CD1c-positive myeloid dendritic cell (primary cell): ENCODE data around the gene EEF1E1.

Experiments used
- DNase-seq: peaks from one replicate; pipeline ENCODE4 v3.0.0-alpha.2; 2016; ENCODE audit errors: extremely low spot score

Gene EEF1E1

DNA sequence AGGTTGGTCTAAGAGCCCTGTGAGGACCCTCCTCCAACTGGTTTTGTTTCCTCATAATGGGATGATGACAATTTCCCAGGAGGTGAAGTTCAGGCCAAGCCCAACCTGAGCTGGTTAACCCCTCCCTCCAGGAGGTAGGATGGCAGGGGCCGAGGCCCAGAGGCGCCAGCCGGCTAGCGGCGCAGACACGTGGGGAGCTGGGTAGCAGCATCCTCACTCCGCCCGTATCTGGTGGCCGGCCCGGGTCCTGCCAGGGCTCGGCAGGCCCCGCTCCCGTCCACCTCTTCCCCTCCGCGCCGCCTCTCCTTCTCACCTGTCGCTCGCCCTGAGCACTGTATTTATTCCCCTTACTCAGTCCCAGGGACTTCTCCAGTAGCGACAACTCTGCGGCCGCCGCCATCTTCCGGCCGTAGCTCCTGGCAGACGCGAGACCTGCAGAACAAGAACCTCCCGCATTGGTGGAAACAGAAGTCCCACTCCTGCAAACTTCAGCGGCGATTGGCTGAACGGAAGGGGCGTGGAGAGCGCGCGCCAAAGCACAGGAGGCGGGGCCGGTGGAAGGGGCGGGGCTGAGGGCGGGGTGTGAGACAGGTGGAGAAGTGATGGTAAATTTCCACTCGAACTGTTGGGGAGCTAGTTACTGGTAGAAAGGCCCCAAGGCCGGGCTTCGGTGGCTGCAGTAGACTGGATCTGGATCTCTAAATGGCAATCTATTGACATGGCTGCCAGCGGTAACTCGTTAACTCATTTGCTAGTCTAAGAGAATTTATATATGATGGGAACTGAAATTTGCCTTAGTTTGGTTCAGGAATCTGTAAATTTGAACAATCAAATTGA, at the start of gene EEF1E1:
EEF1E1 (minus strand) TSS at position 427 of the 837 bp plus-strand sequence; CDS start at position 400, 27 bp downstream.
- DNase-seq: peak; percentile 96

DNA sequence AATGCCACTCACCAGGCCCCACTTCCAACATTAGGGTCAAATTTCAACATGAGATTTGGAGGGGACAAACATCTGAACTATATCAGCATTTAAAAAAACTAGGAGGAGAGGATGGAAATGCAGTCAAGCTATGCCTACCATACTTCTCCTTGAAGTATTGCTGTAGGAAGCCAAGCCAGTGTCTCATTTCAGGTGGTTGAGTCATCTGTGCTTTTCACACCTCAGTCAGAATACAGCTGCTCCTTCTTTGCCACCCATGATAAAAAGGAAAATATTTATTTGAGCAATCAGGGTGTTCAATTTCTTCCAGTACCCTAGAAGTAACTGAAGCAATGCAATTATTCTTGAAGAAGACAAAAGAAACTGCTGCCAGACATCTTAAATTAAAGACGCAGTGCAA, 47.0 kb upstream of the EEF1E1 start:
- DNase-seq: no peak

DNA sequence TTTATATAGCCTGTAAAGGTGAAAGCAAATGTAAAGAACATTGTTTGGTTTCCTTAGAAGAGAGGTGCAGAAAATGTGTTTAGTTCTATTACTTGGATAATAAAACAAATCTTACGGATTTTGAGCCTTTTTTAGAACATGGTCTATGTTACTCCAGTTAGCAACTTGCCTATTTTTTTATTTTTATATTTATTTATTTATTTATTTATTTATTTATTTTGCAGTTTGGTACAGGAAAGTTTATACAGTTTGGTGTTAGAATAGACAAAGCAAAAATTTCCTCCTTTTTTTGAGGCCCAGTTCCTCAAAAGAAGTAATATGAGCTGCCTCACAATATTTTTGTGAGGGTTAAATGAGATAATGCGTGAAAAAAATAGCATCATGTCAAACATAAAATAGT, 41.6 kb upstream of the EEF1E1 start:
- DNase-seq: no peak

DNA sequence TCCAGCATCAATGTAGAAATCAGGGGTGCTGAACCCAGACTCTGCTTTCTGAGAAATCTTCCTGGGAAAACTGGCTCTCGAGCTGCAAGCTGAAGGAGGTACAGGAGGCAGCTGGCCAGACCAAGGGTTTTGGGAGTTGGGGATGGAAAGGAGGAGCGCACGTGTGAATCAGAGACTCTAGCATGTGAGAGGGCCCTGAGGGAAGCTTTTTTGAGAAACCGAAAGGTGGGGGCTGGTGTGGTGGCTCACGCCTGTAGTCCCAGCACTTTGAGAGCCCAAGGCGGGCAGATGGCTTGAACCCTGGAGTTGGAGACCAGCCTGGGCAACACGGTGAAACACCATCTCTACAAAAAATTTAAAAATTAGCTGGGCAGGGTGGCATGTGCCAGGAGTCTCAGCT, 37.1 kb upstream of the EEF1E1 start:
- DNase-seq: no peak

DNA sequence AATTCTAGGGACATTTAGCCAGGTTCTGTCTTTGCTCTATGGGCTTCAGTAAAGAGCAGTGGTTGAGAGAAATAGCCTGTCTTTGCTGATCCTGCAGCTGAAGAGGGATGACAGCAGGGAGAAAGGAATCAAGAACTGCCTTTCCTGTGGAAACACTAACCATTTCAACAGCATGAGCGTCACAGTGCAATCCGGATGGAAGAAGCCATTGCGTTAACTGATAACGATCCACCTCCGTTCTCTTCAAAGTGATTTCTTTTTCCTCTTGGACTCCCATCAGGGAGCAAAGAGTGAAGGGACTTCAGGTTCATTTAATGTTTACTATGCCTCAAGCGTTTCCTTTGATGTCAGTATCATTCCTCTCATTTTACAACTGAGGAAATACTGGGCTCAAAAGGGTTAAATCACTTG, 35.2 kb upstream of the EEF1E1 start:
- DNase-seq: no peak

DNA sequence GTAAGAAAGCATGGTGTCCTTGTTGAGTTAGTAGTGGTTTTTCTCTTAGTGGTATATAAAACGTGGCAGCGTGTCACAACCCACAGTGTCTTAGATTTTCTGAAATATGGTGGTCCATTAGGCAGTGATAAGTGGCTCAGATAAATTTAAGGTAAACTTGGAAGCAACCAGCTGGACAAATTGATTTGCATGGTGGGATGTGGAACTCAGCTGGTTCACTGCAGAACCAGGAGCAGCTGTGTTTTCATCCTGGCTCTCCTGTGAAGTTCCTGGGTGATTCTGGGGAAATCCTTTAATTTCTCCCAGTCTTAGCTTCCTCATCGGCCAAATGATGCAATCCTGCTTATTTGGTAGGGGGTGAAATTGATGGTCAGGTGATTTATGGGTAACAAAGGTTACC, 32.9 kb upstream of the EEF1E1 start:
- no peak for DNase-seq

DNA sequence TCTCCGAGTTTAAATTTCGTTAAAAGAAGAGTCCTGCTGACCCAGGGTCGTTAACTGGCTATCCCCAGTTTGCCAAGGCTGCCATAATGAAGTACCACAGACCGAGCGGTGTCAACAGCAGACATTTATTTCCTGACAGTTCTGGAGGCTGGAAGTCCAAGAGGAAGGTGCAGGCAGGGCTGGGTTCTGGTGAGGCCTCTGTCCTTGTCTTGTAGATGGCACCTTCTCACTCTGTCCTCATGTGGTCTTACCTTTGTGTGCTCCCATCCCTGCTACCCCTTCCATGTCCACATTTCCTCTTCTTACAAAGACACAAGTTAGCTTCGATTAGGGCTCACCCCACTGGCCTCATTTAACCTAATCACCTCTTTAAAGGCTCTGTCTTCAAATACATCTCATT, 29.8 kb upstream of the EEF1E1 start:
- no peak for DNase-seq

DNA sequence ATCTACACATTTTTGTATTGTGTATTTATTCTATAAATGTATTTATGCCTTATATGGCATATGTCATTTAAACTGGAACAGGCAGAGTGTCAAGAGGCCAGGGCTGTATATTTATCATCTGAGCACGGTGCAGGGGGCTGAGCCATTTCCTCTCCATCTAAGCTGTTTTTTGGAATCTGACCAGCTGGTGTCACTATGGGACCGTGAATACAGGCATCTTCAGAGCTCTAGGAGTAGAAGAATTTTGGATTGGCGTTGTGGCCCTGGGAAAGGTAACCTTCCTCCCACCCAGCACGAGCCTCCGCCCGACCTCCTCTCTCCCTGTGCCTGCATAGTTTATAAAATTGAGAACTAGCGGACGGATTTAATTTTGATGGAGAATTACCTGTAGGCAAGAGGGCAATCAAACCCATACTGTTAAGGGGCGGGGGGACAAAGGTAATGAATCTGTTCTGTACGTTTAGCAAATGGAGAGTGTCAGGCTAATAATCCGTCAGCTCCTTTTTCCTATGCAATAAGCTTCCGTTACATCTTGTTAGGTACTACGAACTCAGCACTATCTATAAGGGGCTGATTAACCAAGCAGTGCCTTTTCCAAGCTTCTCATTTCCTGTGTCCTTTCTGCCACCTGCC, 29.0 kb upstream of the EEF1E1 start:
- DNase-seq: peak; percentile 72

DNA sequence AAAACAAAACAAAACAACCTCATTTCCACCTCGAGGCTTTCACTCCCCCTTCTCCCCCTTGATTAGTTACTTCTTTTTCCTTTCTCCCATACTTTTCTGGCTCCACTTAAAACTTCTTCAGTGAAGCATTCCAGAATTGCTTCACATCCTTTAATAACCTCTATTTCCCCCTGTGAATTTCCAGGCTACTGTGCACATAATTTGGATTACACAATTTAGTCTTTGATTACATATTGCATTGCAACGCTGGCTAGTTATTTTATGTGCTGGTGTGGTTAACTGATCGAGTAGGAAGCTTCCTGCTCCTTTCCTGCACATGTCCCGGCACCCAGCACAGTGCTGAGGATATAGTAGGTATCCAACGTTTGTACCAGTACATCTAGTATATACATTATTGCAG, 28.1 kb upstream of the EEF1E1 start:
- DNase-seq: no peak

DNA sequence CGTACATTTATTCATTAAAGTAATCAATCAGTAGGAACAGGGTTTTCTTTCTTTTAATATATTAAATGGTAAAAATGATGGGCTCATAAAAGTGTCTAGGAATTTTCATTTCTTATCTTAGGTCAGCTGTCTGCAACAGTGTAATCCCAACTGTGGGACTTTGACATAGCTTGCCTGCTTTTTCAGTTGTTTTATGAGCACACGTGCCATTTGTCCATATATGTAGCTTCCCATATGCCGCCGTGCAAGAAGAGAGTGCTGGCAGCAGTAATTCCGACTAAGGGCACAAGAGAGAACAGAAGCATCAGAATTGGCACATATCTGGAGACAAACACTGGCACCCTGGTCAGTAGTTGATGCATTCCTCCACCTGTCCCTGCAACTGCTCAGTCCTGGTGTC, 20.9 kb upstream of the EEF1E1 start:
- no peak for DNase-seq

DNA sequence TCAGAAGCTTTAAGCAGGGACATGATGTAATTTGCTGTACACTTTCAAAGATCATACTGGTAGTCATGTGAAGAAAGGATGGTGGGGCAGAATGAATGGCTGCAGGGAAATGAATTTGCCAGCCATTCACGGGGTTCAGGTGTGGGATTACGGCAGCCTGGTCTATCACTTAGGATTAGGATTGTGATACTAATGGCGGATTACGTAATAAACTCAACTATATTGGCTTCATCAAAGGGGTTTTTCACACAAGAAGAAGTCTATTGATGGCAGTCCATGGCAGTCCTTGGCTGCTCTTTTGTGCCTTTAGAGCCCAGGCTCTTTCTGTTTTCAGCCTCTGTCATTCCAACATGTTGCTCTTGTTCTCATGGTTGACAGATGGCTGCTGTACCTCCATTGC, 12.6 kb upstream of the EEF1E1 start:
- DNase-seq: no peak

DNA sequence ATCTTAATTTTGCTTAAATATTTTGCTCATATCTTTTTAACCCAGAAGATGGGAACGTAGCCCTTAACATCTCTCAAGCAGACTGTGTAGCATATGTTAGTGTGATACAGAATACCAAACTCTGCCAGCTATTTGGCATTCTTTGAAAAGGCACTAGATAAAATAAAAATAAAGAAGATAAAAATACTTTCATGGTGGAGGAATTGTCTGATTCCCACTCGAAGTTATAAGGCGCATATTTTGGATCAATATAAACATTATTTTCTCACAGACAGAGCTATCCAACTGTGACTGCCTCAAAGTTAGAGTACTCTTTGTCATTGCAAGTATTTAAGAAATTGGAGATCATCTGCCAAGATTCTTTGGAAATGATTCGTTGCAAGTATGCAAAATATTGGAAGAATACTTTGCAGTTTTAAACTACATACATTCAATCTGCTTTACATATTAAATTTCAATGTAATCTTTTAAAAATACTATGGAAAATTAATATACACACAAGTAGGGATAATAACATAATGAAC, 10.8 kb upstream of the EEF1E1 start:
- no peak for DNase-seq

DNA sequence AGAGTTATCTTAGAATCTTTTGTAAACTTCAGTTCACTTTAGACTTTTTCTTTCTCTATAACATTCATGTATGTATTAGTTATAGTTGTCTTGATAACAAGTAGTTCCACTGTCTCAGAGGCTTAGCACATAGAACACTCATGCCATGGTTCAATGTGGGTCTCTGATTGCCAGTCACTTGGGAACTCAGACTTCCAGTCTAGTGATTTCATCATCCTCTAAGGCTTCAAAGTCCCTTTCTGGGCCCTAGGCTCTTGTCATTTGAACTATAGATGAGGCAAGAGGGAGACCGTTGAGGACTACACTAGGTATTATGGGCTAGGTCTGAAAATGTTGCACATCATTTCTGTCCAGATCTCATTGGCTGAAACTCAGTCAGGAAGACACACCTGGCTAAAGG, 8.4 kb upstream of the EEF1E1 start:
- no peak for DNase-seq

DNA sequence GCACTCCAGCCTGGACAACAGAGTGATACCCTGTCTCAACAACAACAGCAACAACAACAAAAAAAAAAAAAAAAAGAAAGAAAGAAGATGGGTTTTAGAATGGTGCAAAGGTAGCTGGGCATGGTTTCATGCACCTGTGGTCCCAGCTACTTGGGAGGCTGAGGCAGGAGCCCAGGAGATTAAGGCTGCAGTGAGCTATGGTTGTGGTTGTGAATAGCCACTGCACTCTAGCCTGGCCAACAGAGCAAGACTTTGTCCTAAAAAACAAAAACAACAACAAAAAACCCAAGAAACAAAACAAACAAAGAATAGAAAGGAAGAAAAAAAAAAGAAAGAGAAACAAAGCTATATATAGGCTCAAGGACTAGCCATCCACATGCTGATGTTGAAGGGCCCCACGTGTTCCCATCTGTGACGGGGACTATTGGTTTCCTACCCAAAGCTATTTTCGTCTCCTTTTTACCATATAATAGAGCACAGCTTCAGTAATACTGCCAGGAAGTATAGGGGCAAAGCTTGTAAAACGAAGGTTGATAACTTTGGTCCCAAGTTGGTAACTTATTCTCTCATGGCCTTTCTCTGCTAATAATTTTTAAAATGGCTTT, 7.9 kb upstream of the EEF1E1 start:
- no peak for DNase-seq

DNA sequence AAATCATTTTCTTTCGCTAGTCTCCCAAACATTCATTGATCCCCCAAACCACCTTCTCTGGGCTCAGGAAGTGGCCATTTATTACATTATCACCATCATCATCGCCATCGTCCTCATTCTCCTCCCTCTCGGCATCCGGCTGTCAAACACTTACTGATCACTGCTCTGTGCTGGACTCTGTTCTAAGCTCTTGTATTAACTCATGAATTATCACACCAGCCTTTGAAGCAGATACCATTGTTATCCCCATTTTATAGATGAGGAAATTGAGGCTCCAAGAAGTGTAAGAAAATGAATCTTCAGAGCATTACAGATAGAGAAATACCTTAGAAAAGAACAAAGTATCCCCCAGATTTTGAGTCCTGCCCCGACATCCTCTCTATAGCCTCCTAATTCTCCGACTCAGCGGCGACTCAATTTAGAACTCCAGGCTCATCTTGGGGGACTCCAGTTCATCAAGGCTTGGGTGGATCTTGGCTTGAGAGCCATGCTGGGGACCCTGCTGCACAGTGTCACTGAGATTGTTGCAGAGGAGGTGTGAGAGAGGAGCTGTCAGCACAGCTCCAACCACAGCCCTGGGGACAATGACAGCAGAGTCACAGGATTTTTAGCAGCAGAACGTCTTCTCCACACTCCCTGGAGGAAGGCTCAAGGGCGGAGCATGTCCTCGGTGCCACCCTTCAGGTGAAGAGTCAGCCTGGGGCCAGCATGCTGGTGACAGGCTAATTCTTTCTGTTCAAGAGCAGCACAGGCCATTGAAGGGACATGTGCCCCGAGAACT, 6.6 kb upstream of the EEF1E1 start:
- no peak for DNase-seq

DNA sequence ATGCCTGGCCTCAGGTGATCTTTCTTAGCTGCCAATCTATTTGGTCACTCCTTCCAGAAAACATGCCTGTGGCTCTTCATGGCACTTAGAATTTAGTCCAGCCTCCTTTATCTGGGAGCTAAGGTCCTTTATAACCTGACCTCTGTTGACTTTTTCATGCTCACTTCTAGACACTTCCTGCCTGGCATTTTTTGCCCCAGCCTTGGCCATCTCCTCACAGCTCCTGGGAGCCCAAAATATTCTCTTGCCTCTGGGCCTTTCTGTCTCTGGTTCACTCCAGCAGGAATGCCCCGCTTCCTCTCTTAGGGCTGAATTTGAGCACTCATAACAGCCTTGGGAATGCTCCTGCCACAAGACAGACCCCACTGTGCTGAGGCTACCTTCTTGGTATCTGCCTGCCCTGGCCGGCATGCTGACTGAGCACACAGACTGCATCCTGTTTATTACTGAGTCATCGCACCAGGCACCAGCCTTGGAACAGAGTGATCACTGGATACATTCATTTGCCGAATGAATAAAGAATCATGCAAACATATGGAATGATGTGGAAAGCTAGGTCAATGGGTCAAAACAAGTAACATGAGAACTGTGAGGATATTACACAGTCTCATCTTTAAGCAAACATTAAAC, 5.8 kb upstream of the EEF1E1 start:
- DNase-seq: no peak

DNA sequence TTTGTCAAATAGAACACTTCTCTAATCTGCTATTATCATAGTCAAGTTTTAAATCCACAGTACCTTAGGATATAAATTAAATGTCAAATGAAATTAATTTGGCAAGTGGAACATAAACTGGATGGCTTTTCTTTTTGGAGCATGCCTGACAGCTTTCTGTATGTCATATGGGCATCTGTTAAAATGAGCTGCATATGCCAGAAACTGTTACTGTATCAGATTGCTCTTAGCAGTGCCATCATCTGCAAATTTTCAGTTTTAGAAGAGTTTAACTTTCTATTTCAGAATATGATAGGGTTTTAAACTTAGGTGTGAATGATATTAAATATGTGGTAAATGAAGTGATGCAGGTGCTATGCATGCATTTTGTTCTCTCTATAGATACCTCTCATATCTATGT, 3.4 kb upstream of the EEF1E1 start:
- DNase-seq: no peak

DNA sequence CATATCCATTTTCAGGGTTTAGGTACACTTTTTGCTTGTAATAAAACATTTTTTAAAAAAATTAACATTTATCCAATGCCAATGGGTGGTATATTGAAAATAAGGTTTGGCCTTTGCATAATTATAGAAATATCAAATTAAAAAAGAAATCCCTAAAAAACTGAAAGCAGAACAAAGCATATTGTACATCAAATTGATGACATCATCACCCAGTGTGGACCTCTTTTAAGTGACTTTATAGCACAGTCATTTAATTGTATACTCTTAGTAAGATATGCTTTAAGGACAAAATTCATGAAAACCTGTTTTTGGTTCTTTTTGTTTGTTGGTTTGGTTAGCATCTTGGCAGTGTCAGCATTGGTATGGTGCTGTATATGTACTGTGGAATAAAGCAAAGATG, 1.4 kb upstream of the EEF1E1 start:
- DNase-seq: no peak

DNA sequence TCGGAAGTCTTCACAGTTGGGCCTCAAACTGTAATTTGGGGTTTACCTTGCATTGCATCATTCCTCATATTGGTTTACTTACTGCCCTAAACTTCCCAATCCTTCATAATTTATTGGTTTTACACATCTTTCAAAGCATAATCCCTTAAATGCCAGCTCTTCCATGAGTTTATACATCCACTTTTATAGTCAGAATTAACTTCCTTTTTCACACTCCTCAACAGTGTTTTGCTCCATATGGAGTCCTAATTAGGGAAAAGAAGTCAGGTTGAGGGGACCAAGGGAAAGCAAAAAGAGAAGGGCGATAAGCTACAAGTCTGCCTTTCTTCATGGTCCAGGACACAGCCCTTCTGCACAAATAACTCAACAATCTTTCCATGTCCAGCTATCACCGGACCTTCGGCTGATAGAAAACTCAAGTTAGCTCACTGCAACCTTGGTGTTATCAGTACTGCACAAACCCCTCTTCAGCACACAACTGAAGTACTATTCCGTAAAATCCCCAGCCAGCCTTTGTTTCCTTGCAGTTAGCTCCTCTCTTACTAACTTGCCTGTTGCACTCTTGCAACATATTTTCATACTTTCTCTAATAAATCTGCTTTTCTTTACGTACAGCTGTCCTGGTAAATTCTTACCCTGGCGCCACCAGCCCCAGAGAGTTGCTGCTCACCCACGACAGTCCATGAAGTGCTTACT, 2.0 kb downstream of the EEF1E1 start:
- DNase-seq: no peak

DNA sequence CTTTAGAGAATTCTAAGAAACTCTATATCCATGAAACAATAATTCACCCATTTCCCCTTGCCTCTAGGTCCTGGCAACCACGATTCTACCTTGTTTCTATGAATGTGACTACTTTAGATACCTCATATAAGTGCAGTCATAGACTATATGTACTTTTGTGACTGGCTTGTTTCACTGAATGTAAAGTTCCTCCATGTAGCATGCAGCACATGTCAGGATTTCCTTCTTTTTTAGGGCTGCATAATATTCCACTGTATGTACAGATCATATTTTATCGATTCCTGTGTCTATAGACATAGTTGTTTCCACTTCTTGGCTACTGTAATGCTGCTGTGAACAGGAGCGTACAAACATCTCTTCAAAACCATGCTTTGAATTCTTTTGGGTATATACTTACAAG, 11.7 kb downstream of the EEF1E1 start:
- no peak for DNase-seq

DNA sequence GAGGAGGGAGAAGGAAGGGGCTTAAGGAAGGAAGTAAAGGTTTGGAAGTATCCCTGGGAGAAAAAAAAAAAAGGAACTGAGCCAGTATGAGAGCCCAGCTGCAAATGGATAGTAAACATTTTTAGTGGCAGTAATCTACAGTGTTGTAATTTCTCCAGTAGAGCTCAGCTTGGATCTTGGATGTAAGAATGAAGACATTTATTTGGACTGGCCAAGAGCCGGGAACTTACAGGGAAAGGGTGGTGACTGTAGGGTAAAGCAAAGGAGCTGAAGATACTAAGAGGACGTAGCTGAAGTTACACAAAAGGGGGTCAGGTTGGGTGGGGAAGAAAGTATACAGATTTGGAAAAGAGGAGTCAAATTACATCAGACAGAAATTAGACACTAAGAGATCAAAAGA, 13.5 kb downstream of the EEF1E1 start:
- DNase-seq: no peak
